Panc1 (cell line): ENCODE results near the gene IGF2BP1.

Experiments used
- POLR2AphosphoS5 ChIP-seq: IDR thresholded peaks from 2 replicates; pipeline ENCODE4 v1.6.1; 2012; ENCODE audit warnings: mild to moderate bottlenecking, low read depth, low read length, moderate library complexity
- TF ChIP-seq, protein P1 (sequence below): fragments of 450-650 bp; IDR thresholded peaks from 2 replicates; pipeline ENCODE4 v1.5.1; 2017; ENCODE audit warnings: mild to moderate bottlenecking
- TF ChIP-seq, protein P2 (sequence below), 2 experiments: IDR thresholded peaks; 2 replicates each; pipeline ENCODE4 v1.6.1; 2011 to 2012; ENCODE audit warnings: low read depth in 2 of 2, control low read depth in 1 of 2, low read length in 1 of 2, mild to moderate bottlenecking in 1 of 2, moderate library complexity in 1 of 2; ENCODE audit not compliant: insufficient read depth in 1 of 2

DNA sequence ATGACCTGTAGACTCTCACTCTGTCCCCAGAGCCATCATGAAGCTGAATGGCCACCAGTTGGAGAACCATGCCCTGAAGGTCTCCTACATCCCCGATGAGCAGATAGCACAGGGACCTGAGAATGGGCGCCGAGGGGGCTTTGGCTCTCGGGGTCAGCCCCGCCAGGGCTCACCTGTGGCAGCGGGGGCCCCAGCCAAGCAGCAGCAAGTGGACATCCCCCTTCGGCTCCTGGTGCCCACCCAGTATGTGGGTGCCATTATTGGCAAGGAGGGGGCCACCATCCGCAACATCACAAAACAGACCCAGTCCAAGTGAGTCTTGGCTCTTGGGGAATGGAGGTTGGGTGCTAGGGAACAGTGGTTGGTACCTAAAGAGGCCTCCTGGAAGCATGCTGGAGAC is 41.0 kb downstream of the IGF2BP1 start:
- TF ChIP-seq, protein P1, sequence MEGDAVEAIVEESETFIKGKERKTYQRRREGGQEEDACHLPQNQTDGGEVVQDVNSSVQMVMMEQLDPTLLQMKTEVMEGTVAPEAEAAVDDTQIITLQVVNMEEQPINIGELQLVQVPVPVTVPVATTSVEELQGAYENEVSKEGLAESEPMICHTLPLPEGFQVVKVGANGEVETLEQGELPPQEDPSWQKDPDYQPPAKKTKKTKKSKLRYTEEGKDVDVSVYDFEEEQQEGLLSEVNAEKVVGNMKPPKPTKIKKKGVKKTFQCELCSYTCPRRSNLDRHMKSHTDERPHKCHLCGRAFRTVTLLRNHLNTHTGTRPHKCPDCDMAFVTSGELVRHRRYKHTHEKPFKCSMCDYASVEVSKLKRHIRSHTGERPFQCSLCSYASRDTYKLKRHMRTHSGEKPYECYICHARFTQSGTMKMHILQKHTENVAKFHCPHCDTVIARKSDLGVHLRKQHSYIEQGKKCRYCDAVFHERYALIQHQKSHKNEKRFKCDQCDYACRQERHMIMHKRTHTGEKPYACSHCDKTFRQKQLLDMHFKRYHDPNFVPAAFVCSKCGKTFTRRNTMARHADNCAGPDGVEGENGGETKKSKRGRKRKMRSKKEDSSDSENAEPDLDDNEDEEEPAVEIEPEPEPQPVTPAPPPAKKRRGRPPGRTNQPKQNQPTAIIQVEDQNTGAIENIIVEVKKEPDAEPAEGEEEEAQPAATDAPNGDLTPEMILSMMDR = no peak
- TF ChIP-seq, protein P2, sequence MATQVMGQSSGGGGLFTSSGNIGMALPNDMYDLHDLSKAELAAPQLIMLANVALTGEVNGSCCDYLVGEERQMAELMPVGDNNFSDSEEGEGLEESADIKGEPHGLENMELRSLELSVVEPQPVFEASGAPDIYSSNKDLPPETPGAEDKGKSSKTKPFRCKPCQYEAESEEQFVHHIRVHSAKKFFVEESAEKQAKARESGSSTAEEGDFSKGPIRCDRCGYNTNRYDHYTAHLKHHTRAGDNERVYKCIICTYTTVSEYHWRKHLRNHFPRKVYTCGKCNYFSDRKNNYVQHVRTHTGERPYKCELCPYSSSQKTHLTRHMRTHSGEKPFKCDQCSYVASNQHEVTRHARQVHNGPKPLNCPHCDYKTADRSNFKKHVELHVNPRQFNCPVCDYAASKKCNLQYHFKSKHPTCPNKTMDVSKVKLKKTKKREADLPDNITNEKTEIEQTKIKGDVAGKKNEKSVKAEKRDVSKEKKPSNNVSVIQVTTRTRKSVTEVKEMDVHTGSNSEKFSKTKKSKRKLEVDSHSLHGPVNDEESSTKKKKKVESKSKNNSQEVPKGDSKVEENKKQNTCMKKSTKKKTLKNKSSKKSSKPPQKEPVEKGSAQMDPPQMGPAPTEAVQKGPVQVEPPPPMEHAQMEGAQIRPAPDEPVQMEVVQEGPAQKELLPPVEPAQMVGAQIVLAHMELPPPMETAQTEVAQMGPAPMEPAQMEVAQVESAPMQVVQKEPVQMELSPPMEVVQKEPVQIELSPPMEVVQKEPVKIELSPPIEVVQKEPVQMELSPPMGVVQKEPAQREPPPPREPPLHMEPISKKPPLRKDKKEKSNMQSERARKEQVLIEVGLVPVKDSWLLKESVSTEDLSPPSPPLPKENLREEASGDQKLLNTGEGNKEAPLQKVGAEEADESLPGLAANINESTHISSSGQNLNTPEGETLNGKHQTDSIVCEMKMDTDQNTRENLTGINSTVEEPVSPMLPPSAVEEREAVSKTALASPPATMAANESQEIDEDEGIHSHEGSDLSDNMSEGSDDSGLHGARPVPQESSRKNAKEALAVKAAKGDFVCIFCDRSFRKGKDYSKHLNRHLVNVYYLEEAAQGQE (IDR thresholded peaks at IDR 0.05; ENCODE audit: insufficient read depth in 1 of 2, low read depth in 2 of 2, low read length in 1 of 2) = no peak
- TF ChIP-seq POLR2AphosphoS5 = no peak
